K562 (cell line): Measurements from ENCODE around the gene NBR1. TPM values are rescaled to one million over a fixed set of nuclear protein-coding genes. Genes with fewer than 3 reads are reported as not detected.
A peak's percentile ranks its signal among the peaks of the same experiment; 100 is the strongest.

ENCODE experiments used
- CXXC5 ChIP-seq: fragments of 250-450 bp; sonication (Bioruptor Pico); IDR thresholded peaks from 2 replicates; pipeline ENCODE4 v1.8.0; 2022; ENCODE audit warnings: inconsistent platforms, mild to moderate bottlenecking, moderate library complexity
- ELF1 ChIP-seq: fragments of 200-800 bp; sonication (Bioruptor generic); IDR thresholded peaks from 2 replicates; pipeline ENCODE4 v1.6.1; 2016; ENCODE audit warnings: missing genetic modification characterization, missing compliant biosample characterization
- ERF ChIP-seq: fragments of 450-650 bp; formaldehyde crosslinking; IDR thresholded peaks from 2 replicates; pipeline ENCODE4 v1.4.0; 2020; ENCODE audit warnings: mild to moderate bottlenecking, mixed read lengths
- FOSL1 ChIP-seq: fragments of 200-800 bp; sonication (Bioruptor generic); conservative IDR thresholded peaks from 2 replicates; pipeline ENCODE4 v1.6.1; 2016; ENCODE audit warnings: missing genetic modification characterization, missing compliant biosample characterization
- ILF3 ChIP-seq: fragments of 450-650 bp; IDR thresholded peaks from 2 replicates; pipeline ENCODE4 v1.6.1; 2018; ENCODE audit warnings: antibody characterized with exemption, mild to moderate bottlenecking, moderate library complexity, borderline replicate concordance
- MYC ChIP-seq, 2 experiments: fragments of 250-450 bp in 1 of 2; sonication (Bioruptor Pico) in 1 of 2; IDR thresholded peaks; 2 replicates each; pipeline versions ENCODE4 v1.5.1 to v1.6.1; 2012 to 2021; ENCODE audit warnings: low read depth in 2 of 2, borderline replicate concordance in 1 of 2, improper control_type of control experiment in 1 of 2, low read length in 1 of 2, mild to moderate bottlenecking in 1 of 2, moderate library complexity in 1 of 2
- SOX6 ChIP-seq: fragments of 450-650 bp; IDR thresholded peaks from 2 replicates; pipeline ENCODE4 v1.6.1; 2014; ENCODE audit warnings: mild to moderate bottlenecking
- SPI1 ChIP-seq: IDR thresholded peaks from 2 replicates; pipeline ENCODE4 v1.6.1; 2011; ENCODE audit warnings: low read depth, low read length, control low read depth, borderline replicate concordance
- ZNF696 ChIP-seq: fragments of 250-450 bp; sonication (Bioruptor Pico); conservative IDR thresholded peaks from 2 replicates; pipeline ENCODE4 v1.4.0; 2020; ENCODE audit warnings: mild to moderate bottlenecking, moderate library complexity
- polyA plus RNA-seq, 8 experiments: library from polyadenylated mRNA; depleted of rRNA in 4 of 8; stranded (reverse) in 5 of 8; unstranded in 3 of 8; fragments of >200 nt; fragmentation: Nextera tagmentation in 2 of 8; fragmentation: Illumina TruSeq in 1 of 8; extraction: Ambion mirVana in 2 of 8; extraction: Trizol in 1 of 8; gene quantifications; 2 replicates each; pipeline versions ENCODE4 v1.2.1 to v1.2.3, GENCODE V29; 2011 to 2014; ENCODE audit warnings: inconsistent platforms in 1 of 8, missing spikeins in 1 of 8
- total RNA-seq, 7 experiments: library from RNA; depleted of rRNA in 6 of 7; stranded (reverse); fragments of >200 nt in 6 of 7; fragmentation: Illumina TruSeq in 2 of 7; extraction: Trizol in 2 of 7; gene quantifications; 2 replicates each; pipeline versions ENCODE4 v1.2.1 to v1.2.3, GENCODE V29; 2011 to 2021; ENCODE audit warnings: low replicate concordance in 1 of 7
- TF ChIP-seq, protein P1 (sequence below): IDR thresholded peaks from 3 replicates; pipeline ENCODE4 v1.6.1; 2011; ENCODE audit warnings: borderline replicate concordance, mild to moderate bottlenecking, moderate library complexity; ENCODE audit not compliant: insufficient read length; ENCODE audit errors: extremely low read depth
- TF ChIP-seq, protein P2 (sequence below), 2 experiments: fragments of 450-650 bp in 1 of 2; sonication (generic) in 1 of 2; formaldehyde crosslinking in 1 of 2; IDR thresholded peaks; 2 replicates each; pipeline versions ENCODE4 v1.7.1 to v1.9.0; 2016 to 2022; ENCODE audit warnings: inconsistent platforms in 1 of 2, mild to moderate bottlenecking in 1 of 2, missing genetic modification reagents in 1 of 2
- TF ChIP-seq, protein P3 (sequence below): fragments of 250-450 bp; sonication (Bioruptor Pico); IDR thresholded peaks from 2 replicates; pipeline ENCODE4 v1.4.0; 2020; ENCODE audit warnings: borderline replicate concordance

Gene NBR1
- total and polyA plus RNA-seq, 9 of the 15 experiments (the other 6 are each of a cell fraction or from before 2014, with no cell fraction given) = 4.2 to 70.1 (median 39.9) TPM

DNA sequence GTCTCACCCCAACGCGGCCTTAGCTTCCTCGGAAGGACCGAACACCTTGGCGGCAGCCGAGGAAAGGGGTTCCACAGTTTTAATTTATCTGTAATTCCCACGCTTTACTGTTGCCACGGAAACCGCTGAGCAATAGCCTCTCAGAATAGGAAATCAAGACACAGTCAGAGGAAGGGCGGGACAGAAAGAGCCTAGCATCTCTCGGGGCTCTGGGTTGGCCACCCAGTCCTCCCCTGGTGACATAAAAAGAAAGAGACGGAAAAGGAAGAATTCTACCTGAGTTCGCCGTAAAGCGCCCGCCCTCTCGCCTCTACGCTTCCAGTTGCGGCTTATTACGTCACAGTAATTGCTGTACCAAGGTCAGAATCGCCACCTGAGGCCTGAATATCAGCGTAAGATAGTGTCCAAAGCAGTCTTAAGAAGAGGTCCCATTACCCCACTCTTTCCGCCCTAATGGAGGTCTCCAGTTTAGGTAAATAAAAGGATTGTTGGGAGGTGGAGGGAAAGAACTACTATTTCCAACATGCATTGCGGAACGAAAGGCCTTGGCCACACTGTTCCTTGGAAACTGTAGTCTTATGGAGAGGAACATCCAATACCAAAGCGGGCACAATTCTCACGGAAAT is 761 bp upstream of the NBR1 start (continued):
- TF ChIP-seq ELF1 (tag) (peak; percentile 93), ERF (CRISPR knock-in tag) (no peak), CXXC5 (CRISPR knock-in tag) (peak; percentile 67), ZNF696 (CRISPR knock-in tag) (no peak), ILF3 (no peak), SOX6 (0 out of 2 replicates have a peak, but pooled peaks have one; percentile 9), SPI1 (no peak; the same call in 1 of the 2 replicates), FOSL1 (tag) (no peak), MYC (IDR thresholded peaks at IDR 0.05; ENCODE audit: low read depth, low read length) (peak; percentile 59; the same call in 1 of the 2 replicates), MYC (CRISPR knock-in tag; IDR thresholded peaks at IDR 0.05; ENCODE audit: borderline replicate concordance, low read depth) (no peak)
- TF ChIP-seq, protein P1, sequence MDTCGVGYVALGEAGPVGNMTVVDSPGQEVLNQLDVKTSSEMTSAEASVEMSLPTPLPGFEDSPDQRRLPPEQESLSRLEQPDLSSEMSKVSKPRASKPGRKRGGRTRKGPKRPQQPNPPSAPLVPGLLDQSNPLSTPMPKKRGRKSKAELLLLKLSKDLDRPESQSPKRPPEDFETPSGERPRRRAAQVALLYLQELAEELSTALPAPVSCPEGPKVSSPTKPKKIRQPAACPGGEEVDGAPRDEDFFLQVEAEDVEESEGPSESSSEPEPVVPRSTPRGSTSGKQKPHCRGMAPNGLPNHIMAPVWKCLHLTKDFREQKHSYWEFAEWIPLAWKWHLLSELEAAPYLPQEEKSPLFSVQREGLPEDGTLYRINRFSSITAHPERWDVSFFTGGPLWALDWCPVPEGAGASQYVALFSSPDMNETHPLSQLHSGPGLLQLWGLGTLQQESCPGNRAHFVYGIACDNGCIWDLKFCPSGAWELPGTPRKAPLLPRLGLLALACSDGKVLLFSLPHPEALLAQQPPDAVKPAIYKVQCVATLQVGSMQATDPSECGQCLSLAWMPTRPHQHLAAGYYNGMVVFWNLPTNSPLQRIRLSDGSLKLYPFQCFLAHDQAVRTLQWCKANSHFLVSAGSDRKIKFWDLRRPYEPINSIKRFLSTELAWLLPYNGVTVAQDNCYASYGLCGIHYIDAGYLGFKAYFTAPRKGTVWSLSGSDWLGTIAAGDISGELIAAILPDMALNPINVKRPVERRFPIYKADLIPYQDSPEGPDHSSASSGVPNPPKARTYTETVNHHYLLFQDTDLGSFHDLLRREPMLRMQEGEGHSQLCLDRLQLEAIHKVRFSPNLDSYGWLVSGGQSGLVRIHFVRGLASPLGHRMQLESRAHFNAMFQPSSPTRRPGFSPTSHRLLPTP = no peak
- TF ChIP-seq, protein P2, sequence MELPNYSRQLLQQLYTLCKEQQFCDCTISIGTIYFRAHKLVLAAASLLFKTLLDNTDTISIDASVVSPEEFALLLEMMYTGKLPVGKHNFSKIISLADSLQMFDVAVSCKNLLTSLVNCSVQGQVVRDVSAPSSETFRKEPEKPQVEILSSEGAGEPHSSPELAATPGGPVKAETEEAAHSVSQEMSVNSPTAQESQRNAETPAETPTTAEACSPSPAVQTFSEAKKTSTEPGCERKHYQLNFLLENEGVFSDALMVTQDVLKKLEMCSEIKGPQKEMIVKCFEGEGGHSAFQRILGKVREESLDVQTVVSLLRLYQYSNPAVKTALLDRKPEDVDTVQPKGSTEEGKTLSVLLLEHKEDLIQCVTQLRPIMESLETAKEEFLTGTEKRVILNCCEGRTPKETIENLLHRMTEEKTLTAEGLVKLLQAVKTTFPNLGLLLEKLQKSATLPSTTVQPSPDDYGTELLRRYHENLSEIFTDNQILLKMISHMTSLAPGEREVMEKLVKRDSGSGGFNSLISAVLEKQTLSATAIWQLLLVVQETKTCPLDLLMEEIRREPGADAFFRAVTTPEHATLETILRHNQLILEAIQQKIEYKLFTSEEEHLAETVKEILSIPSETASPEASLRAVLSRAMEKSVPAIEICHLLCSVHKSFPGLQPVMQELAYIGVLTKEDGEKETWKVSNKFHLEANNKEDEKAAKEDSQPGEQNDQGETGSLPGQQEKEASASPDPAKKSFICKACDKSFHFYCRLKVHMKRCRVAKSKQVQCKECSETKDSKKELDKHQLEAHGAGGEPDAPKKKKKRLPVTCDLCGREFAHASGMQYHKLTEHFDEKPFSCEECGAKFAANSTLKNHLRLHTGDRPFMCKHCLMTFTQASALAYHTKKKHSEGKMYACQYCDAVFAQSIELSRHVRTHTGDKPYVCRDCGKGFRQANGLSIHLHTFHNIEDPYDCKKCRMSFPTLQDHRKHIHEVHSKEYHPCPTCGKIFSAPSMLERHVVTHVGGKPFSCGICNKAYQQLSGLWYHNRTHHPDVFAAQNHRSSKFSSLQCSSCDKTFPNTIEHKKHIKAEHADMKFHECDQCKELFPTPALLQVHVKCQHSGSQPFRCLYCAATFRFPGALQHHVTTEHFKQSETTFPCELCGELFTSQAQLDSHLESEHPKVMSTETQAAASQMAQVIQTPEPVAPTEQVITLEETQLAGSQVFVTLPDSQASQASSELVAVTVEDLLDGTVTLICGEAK (IDR thresholded peaks at IDR 0.05) = peak; percentile 83
- TF ChIP-seq, protein P2 (CRISPR knock-in tag; IDR thresholded peaks at IDR 0.05) = no peak
- TF ChIP-seq, protein P3, sequence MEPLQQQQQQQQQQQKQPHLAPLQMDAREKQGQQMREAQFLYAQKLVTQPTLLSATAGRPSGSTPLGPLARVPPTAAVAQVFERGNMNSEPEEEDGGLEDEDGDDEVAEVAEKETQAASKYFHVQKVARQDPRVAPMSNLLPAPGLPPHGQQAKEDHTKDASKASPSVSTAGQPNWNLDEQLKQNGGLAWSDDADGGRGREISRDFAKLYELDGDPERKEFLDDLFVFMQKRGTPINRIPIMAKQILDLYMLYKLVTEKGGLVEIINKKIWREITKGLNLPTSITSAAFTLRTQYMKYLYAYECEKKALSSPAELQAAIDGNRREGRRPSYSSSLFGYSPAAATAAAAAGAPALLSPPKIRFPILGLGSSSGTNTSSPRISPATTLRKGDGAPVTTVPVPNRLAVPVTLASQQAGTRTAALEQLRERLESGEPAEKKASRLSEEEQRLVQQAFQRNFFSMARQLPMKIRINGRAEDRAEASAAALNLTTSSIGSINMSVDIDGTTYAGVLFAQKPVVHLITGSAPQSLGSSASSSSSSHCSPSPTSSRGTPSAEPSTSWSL = no peak
